HG02763 (cell line): ENCODE data around the gene MED16.
"Not testable (repeated sequence)": the region's sequence is repeated elsewhere in the genome, so short reads cannot be mapped to it uniquely, and the experiment has no call there.

Experiments used
- ATAC-seq: cut with Tn5 transposase; IDR thresholded peaks from one replicate; pipeline ENCODE4 v1.9.1; 2021; ENCODE audit warnings: mild to moderate bottlenecking, moderate library complexity; ENCODE audit not compliant: unreplicated experiment

The MED16 gene

GRCh38 chr19:840519-841206 lies 52.3 kb downstream of the MED16 start, which contains the start of gene PRTN3:
Gene PRTN3 (plus strand): TSS chr19:840999. CDS start chr19:841009, 10 bp downstream.
- no peak for ATAC-seq

- ATAC-seq: no peak
Observed at GRCh38 chr19:835210-835810, 57.7 kb downstream of the MED16 start.

DNA sequence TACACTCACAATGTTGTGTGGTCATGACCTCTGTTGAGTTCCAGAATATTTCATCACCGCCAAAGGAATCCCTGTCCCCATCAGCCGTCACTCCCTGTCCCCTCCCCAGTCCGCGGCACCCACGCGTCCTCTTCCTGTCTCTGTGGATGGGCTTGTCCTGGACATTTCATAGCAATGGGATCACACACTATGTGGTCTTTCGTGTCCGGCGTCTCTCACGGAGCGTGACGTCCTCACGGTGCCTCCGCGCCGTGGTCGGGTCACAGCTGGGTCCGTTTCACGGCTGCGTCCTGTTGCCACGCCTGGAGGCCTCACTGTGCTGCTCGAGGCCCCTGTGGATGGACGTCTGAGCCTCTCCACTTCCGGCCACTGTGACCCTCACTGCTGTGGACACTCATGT lies 58.8 kb downstream of the MED16 start:
- ATAC-seq: no peak

GRCh38 chr19:831407-832369 lies 61.3 kb downstream of the MED16 start:
- no peak for ATAC-seq

- ATAC-seq: no peak
Observed at GRCh38 chr19:829129-829758, 63.7 kb downstream of the MED16 start.

- no peak for ATAC-seq
Observed at GRCh38 chr19:827710-828321, 65.2 kb downstream of the MED16 start, which contains the start of gene AZU1. Gene AZU1 (plus strand): TSS chr19:827837. CDS start chr19:827847, 10 bp downstream.

- ATAC-seq: no peak
Observed at GRCh38 chr19:827314-827709, 65.7 kb downstream of the MED16 start.

GRCh38 chr19:825897-826644 lies 66.9 kb downstream of the MED16 start:
- no peak for ATAC-seq

GRCh38 chr19:824885-825284 lies 68.1 kb downstream of the MED16 start:
- no peak for ATAC-seq

- ATAC-seq: no peak
Observed at GRCh38 chr19:823565-824121, 69.3 kb downstream of the MED16 start.

DNA sequence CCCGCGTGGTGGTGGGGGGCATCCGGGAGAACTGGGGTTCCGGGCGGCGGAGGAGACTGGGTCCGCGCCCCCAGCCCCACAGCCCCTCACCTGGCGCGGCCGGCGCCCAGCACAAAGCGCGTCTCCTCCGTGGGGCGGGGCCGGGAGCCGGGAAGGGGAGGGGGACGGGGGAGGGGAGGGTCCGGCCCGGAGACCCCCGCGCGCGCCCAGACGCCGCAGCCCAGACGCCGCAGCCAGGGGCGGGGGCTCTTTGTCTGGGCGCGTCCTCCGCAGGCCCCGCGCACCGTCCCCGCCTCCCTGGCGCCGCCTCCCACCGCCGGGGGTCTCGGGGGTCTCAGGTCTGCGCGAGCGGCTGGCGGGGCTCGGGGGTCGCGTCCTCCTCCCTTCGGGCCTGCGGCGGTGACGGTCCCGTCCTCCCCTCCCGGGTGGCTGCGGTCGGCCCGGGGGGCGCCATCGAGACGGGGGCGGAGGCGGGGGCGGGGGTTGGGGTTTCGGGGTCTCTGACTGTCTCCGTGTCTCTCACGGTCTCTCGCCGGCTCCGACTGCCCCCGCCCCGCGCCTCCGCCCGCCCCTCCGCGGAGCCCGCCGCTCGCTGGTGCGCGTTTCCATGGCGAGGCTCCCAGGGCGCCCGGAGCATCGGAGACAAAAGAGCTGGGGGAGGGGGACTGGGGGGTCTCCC lies 71.0 kb downstream of the MED16 start, which contains the start of gene PLPPR3:
PLPPR3 (minus strand) TSS at position 131 of the 679 bp plus-strand sequence. CDS start 396 bp downstream, outside the sequence.
- no peak for ATAC-seq

GRCh38 chr19:821231-821824 lies 71.7 kb downstream of the MED16 start:
- ATAC-seq: no peak

DNA sequence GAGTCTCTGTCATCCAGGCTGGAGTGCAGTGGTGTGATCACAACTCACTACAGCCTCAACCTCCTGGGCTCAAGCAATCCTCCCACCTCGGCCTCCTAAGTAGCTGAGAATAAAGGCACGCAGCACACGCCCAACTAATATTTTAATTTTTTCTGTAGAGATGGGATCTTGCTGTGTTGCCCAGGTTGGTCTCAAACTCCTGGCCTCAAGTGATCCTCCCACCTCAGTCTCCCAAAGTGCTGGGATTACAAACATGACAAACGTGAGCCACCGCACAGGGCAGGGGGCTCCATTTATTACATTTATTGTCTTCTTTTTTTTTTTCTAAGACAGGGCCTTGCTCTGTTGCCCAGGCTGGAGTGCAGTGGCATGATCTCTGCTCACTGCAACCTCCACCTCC lies 72.8 kb downstream of the MED16 start:
- not testable (repeated sequence) for ATAC-seq
